ENCODE data around the gene HOXC13. TPM values are rescaled to one million over a fixed set of nuclear protein-coding genes. Genes with fewer than 3 reads are reported as not detected.

The HOXC13 gene
- total RNA-seq, 4 donors from 2014 or later: not detected

GRCh38 chr12:53975479-53976152, 37.0 kb downstream of the HOXC13 start:
- Histone ChIP-seq H3K27ac (replicated peaks in 1 of 4) (no peak overlapping the region), H3K4me3 (peak overlapping the region in 2 of 4 donors; percentile 31), H3K4me1 (peaks cover 24 to 30% (median 28%) of the 10 kb centered on the region in 4 donors), H3K36me3 (no peaks in the 10 kb centered on the region), H3K27me3 (peaks cover 16 to 100% (median 93%) of the 10 kb centered on the region in 4 donors), H3K9me3 (no peaks in the 10 kb centered on the region)
- TF ChIP-seq EP300 (IDR thresholded peaks at IDR 0.05): no peak
- no peak for DNase-seq (ENCODE audit: extremely low spot score)
- intact Hi-C loops (cut with DNase I): no loop called here
- 12% methylated on average over 31 of the region's 31 CpGs for WGBS

- TF ChIP-seq POLR2A (IDR thresholded peaks at IDR 0.05; ENCODE audit: low read depth): no peak
- no peak for TF ChIP-seq EP300 (IDR thresholded peaks at IDR 0.05)
- TF ChIP-seq, protein P1, sequence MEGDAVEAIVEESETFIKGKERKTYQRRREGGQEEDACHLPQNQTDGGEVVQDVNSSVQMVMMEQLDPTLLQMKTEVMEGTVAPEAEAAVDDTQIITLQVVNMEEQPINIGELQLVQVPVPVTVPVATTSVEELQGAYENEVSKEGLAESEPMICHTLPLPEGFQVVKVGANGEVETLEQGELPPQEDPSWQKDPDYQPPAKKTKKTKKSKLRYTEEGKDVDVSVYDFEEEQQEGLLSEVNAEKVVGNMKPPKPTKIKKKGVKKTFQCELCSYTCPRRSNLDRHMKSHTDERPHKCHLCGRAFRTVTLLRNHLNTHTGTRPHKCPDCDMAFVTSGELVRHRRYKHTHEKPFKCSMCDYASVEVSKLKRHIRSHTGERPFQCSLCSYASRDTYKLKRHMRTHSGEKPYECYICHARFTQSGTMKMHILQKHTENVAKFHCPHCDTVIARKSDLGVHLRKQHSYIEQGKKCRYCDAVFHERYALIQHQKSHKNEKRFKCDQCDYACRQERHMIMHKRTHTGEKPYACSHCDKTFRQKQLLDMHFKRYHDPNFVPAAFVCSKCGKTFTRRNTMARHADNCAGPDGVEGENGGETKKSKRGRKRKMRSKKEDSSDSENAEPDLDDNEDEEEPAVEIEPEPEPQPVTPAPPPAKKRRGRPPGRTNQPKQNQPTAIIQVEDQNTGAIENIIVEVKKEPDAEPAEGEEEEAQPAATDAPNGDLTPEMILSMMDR (IDR thresholded peaks at IDR 0.05): no peak
- no peak for TF ChIP-seq POLR2AphosphoS5 (IDR thresholded peaks at IDR 0.05)
- no peaks in the 10 kb centered on the region for H3K9me3 ChIP-seq
- intact Hi-C loops (cut with DNase I): no loop called here
- H3K27me3 ChIP-seq: peaks cover 16 to 100% (median 89%) of the 10 kb centered on the region in 4 donors
- WGBS: 14% methylated on average over 21 of the region's 21 CpGs
- peaks cover 24 to 30% (median 28%) of the 10 kb centered on the region in 4 donors for H3K4me1 ChIP-seq
- DNase-seq (ENCODE audit: extremely low spot score): no peak
- no peak overlapping the region for H3K27ac ChIP-seq (replicated peaks in 1 of 4)
- H3K4me3 ChIP-seq: no peak overlapping the region
- no peaks in the 10 kb centered on the region for H3K36me3 ChIP-seq
Measured at GRCh38 chr12:53976172-53976822, 37.7 kb downstream of the HOXC13 start.

DNA sequence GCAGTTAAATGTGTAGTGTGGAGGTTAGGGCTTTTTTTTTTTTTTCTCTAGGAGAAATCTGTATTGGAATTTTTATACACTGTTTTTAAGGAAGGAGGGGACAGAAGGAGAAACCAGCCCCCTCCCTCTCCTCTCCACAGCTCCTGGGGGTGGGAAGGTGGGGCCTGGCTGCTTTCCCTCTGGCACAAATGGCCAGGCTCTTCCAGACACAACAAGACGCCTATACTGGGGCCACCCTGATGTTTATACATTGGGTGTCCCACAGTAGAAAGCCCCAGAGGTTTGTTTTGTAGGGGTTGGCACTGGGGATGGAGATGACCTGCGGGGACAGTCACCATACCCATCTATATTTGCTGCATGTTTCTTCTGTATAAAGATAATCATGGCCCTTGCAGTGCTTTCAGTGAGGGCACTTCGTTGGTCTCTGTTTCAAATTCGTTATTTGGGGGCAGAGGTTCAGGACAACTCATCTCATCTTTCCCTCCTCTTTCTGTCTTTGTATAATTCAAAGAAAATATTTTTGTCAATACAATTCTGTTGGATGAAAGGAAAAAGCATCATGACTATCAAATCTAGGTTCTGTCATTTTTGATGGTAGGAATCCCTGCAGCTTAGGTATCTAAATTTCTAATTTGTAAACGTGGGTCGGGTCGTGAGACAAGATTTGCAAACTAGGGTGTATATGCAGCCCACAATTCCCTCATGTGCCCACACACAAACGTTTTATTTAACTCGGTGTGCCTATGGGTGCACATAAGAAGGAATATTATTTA, 38.4 kb downstream of the HOXC13 start:
- intact Hi-C loops (cut with DNase I): no loop called here
- no peaks in the 10 kb centered on the region for H3K9me3 ChIP-seq
- H3K4me1 ChIP-seq: peaks cover 24 to 30% (median 28%) of the 10 kb centered on the region in 4 donors
- no peak overlapping the region for H3K4me3 ChIP-seq
- no peak overlapping the region for H3K27ac ChIP-seq (replicated peaks in 1 of 4)
- TF ChIP-seq POLR2A (IDR thresholded peaks at IDR 0.05; ENCODE audit: low read depth) (no peak), EP300 (IDR thresholded peaks at IDR 0.05) (no peak), POLR2AphosphoS5 (IDR thresholded peaks at IDR 0.05) (no peak)
- TF ChIP-seq, protein P1 (IDR thresholded peaks at IDR 0.05): no peak
- peaks cover 16 to 100% (median 90%) of the 10 kb centered on the region in 4 donors for H3K27me3 ChIP-seq
- WGBS: 11% methylated on average over 9 of the region's 9 CpGs
- H3K36me3 ChIP-seq: no peaks in the 10 kb centered on the region
- no peak for DNase-seq (ENCODE audit: extremely low spot score)

DNA sequence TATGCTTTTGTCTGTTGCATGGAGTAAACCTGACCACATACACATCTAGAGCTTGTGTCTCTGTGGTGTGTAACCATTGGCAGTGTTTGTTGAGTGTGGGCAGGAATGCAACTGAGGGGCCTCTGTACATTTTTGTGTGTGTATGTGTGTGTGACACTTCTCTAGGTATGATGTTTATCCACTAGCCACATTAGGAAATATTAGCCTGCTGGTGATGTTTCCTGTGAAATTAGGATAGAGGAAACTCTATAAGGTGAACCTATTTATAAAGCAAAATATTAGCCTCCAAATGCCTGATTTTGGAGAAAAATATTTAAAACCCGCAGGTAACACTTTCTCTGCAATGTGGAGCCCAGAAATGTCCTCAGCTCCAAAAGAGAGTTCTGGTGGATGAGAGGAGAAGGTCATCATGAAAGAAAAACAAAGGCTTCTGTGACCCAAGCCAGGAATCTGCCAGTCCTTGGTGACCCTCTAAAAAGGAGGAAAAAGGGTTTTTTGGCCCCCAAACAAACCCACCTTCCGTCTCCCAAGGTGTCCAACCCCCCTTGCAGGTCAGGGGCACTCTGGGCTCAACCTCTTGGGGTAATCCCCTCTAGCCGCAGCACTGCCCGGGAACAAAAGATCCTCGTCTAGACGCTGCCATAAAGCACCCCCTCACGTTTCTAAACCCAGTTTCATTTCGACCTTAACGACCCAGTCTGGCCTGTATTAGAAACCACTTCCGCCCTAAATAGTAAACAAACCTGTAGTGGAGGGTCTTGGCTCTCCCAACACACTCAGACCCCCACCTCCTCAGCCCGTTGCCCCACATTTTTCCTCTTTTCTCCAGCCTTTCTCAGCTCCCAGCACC, 39.2 kb downstream of the HOXC13 start:
- no peak for DNase-seq (ENCODE audit: extremely low spot score)
- no peak for TF ChIP-seq POLR2AphosphoS5 (IDR thresholded peaks at IDR 0.05)
- TF ChIP-seq EP300 (IDR thresholded peaks at IDR 0.05): no peak
- TF ChIP-seq, protein P1 (IDR thresholded peaks at IDR 0.05): no peak
- TF ChIP-seq POLR2A (IDR thresholded peaks at IDR 0.05; ENCODE audit: low read depth): no peak
- WGBS: 4% methylated on average over 10 of the region's 11 CpGs
- Histone ChIP-seq H3K27me3 (peaks cover 18 to 100% (median 89%) of the 10 kb centered on the region in 4 donors), H3K4me1 (peaks cover 24 to 30% (median 27%) of the 10 kb centered on the region in 4 donors), H3K9me3 (no peaks in the 10 kb centered on the region), H3K27ac (replicated peaks in 1 of 4) (no peak overlapping the region), H3K36me3 (no peaks in the 10 kb centered on the region), H3K4me3 (no peak overlapping the region)
- intact Hi-C loops (cut with DNase I): no loop called here
